HG03442 (cell line): ENCODE measurements around the gene ZFAND2B.

Experiments used
- ATAC-seq: cut with Tn5 transposase; IDR thresholded peaks from one replicate; pipeline ENCODE4 v1.9.1; 2021; ENCODE audit warnings: mild to moderate bottlenecking, moderate library complexity; ENCODE audit not compliant: unreplicated experiment

The ZFAND2B gene

DNA sequence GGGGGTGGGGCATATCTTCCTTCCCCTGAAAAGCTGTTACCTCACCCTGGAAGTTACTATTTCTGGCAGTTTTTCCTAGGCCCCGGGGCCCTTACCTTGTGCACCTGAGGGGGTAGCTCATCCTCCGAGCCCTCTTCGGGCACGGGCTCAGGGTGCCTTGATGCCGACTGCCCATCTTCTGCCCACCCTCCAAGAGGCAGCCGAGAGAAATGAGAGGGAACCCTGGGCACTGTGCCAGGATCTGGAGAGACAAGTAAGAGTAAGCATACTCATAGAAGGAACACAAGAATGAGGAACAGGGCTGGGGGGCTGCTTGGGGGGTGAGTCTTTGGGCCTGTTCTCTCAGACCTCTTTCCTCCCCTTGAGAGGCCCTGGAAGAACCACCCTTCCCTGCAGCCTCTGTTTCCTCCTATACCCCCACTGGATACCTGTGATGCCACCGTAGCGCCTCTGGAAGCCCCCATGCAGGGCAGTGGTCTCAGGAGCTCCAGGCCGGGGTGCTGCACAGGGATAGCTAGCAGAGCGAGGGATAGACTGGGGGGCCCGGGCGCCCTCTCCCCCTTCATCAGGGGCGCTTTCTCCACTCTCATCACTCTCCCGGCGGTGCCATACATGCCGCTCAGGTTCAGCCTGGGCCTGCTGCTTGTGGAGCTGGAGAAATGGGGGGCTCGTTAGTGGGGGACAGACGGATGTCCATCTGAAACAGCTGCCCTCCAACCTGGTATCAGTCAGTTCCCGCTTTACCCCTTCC is 14.2 kb downstream of the ZFAND2B start:
- no peak for ATAC-seq

DNA sequence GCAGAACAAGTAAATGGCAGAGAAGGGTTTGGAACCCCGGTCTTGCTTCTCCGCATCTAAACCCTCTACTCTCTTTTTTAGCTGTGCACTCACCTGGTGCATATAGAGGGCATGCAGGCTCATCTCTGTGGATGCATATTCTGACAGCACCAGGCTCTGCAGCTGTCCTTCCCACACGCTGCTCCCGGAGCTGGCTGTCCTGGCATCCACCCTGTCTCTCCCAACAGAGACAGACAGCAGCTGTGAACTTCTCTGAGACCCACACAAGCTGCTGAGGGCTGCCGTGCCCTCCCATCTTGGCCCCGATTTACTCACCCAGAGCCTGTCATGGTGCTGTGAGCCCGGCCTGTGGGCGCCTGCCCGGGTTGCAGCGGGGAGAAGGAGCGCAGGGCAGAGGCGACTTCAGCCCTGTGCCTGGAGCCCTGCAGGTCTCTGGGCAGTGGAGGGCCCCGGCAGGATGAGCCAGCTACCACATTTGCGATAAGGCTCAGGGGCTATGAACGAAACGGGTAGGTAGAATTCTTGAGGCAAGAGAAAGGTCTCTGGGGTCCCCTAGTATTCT is 15.5 kb downstream of the ZFAND2B start:
- no peak for ATAC-seq

DNA sequence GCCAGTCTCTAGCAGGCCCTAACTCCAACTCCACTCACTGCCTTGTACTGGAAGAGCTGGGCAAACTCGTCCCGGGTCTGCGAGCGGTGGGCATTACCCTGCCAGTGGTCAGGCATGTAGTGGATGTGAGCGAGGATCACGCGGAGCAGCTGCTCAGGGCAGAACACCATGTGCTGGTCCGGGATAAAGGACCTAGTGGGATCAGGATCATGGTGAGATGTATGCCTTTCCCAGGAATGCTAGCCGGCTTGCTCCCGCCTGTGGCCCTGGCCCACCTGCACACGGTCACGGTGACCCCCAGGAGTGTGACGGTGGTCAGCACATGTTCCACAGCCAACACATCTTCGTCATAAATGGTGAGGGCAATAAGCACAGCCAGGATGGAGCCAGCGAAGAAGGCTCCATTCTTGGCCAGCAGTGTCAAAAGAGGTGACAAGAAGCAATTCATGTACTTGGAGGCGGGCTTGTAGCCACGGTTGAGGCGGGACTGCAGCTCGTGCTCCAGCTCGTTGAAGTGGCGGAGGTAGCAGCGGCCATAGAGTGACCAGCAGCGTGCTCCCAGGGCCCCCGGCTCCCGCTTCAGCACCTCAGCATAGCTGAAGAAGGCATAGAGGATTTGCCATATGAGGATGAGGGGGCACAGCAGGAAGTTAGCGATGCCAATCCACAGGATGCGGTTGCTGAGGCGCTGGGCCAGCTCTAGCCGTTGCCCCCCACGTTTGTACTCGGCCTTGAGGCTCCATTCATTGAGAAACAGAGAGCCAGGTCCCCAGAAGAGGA is 17.4 kb downstream of the ZFAND2B start:
- ATAC-seq, result no peak

DNA sequence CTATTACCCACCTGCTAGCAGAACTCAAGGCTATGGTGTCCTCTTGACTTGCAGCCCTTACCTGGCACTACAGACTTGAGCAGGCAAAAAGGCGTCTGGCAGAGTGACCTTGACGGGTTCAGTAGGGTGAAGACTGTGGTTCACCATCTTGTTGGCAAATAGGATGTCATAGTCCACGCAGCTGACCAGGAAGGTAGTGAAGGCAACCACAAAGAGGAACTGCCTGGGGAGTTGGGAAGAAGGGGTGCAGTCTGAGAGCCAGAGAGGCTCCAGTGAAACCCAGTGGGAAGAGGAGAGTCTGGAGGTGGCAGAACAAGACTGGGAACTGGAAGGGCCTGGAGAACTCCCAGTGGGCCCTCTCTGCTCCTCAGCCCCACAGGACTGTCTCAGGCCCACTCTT is 18.8 kb downstream of the ZFAND2B start:
- no peak for ATAC-seq

DNA sequence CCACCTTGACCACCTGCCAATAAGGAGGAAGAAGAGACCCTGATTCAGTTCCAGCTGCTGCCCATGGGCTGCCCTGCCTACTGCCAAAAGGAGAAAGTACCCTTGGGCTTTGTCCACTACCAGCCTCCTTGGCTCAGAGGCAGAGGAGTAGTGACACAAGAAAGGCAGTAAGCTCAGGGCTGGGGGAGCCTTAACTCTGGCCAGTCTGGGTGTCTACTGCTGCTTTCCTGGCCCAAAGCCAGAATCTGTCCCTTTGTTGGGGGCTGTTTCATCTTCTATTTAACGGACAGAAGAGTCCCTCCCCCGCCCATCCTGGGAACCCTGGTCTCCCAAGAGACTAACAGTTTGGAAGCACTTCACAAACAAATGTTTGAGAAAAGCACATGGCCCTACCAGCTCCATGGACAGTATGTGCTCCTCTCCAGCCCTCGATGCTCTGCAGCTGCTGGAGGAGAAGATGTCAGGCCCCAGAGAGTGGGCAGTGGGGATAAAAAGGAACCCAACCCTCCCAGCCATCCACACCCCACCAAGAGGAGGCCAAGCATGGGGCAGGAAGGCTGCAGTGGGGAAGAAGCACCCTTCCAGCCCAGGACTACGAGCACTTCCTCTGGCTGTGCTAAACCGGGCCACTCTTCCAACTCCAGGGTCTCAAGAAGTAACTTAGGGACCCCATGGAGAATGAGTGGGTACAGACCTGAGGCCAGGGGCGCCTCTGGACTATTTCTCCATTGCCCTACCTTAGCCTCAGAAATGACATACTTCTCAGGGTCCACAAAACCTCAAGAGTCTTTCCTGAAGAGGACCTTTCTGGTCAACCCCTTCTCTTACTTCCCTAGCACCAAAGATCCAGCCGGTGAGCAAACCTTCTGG is 21.7 kb downstream of the ZFAND2B start:
- no peak for ATAC-seq

DNA sequence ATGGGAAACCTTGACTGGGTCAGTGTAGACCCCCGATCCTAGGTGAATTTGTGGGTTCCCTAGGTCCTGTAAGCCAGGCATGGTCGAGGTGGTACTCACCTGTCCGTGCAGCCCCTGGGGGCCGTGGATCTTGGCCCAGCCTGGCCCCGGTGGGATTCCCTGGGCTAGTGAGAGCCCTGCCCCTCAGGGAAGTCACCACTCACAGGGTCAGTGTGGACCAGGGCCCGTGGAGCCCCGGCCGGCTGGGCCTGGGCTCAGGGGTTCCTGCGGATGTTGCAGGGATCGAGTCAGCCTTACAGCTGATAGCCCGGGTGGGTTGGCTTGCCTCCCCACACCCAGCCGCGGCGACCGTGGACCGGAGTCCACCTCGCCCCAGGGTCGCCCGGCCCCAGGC is 22.3 kb downstream of the ZFAND2B start:
- ATAC-seq, result no peak

DNA sequence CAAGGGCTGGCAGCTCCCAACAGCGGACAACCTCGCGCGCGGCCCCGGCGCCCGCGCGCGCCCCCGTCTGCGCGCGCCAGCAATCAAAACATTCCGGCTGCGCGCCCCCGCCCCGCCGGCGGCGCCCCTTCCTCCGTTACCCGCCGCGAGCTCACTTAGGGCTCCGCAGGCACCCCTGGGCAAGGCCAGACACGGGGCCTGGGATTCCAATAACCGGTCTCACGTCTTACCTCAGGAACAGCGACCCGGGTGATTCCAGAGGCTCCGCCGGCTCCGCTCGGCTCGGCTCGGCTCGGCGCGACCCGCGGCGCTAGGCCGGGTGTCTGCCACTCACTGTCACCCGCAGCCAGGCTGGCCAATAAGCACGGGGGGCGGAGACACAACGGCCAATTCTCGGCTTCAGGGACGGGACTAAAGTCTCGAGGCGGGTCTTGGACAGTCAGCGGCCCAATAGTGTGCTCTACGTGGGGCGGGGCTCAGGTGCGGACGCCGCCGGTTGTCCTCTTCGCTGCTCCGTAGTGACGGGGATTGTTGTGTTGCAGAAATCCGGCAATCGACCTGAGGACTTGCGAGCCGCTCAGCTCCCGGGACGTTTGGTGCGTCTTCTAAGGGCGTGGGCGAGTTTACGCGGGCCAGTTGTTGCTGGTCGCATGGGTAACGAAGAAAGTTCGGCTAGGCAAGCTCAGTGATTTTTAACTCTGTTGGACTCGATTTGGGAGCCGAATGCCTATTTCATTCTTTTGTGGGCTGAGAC is 22.9 kb downstream of the ZFAND2B start, which contains the start of the genes ANKZF1 and ATG9A:
ANKZF1 (plus strand) TSS at position 502 of the 754 bp plus-strand sequence. CDS start 452 bp downstream, outside the sequence.
ATG9A (minus strand) TSS at position 332 of the 754 bp plus-strand sequence. CDS start 1,612 bp downstream, outside the sequence.
- ATAC-seq, result peak; percentile 95

DNA sequence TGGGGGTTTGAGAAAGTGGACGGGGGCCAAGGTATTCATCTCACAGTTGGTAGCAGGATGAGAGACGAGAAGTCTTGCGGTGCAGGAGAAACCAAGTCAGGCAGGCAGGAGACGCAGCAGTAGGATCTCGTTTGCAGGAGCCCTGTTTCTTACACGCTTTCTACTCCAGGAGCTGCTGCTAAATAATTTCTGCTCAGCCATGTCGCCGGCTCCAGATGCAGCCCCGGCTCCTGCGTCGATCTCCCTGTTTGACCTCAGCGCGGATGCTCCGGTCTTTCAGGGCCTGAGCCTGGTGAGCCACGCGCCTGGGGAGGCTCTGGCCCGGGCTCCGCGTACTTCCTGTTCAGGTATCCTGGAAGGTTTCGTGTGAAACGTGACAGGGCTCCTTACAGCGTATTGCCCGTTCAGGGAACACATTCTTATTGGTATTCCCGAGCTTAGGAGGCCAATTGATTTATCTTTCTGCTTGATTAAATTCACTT is 23.5 kb downstream of the ZFAND2B start:
- no peak for ATAC-seq

DNA sequence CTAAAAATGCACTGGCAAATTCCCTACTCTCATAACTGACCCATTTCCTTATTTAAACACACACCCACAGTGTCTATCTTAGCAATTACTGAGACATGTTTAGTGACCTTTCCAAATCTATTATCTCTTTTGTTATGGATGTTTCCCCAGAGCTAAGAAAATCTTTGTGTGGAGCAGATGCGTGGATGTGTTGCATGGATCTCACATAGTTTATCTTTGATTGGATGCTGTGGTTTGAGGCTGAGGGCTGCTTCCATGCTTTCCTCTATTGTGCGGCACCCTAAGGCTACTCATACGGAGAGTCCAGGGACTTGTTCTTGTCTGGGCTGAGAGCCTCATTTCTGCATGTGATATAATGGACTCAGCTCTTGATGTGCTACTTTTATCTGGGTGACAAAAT is 27.7 kb downstream of the ZFAND2B start:
- ATAC-seq, result no peak

DNA sequence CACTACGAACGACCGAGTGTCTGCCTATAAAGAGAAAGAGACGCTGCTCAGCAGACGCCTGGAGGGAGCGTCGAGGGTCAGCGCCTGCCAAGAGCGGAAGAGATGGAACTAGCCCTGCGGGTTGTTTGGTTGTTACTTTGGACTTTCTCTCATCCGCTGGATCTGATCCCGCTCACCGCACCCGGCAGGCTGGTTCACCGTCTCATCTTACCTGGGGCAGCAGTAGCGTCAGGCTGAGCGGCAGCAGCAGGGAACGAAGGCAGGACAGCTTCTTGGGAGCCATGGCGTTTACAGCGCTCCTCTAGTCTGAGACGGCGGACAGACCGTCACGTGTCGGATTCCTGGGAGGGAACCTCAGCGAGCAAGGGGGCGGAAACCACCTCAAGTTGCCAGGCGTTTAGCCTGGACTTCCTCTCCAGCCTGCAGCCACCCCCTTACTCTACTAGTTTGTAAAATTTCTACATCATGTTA is 36.7 kb downstream of the ZFAND2B start:
- no peak for ATAC-seq

DNA sequence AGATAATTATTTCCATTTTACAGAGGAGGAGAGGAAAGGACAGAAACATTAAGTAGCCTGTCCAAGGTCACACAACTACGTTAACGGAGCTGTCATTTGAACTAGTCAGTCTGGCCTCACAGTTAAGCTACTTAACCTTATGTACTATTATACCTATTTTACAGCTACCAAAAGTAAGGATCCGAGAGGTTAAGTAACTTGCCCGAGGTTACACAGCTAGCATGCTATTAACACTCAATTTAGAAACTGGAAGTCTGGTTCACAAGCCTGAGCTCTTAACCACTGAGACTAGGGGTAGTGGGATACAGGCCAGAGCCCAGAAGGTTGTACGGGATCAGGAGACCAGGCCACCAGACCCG is 38.2 kb downstream of the ZFAND2B start:
- no peak for ATAC-seq

DNA sequence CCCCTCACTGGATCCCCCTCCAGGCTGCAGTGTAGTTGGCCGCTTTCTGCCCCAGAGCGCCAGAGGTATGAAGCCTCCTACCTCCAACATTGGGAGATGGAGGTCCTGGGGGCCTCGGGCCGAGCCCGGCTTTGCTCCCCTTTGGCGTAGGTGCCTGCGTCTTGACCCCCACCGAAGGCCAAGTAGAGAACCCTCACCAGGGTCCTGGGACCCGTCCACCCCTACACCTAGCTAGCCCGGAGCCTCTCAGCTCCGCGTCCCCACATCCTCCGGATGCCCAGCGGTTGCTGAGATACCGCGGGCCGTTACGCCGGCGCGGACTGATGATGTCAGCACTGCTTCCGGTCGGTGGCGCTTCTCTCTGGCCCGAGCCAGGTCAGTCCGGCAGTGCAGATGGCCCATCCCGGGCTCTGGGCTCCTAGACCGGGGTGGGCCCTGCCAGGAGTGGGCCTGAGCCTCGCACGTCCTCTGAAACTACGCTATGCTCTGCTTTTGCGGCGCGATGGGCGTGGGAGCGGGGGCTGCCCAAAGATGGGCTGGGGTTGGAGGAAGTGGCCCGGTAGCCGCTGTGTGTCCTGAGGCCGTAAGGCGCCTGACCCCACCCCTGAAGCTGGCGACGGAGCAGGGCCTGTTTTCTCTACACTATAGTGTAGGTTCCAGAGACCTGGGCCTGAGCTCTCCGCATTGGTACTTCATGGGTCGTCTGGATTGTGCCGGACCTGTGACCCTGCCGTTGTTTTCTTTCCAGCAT is 38.7 kb downstream of the ZFAND2B start, which contains the start of the genes GLB1L and STK16:
GLB1L (minus strand) TSS at position 297 of the 751 bp plus-strand sequence. CDS start 1,871 bp downstream, outside the sequence.
STK16 (plus strand) TSS at position 332 of the 751 bp plus-strand sequence. CDS start 521 bp downstream, outside the sequence.
- ATAC-seq, result peak; percentile 82

DNA sequence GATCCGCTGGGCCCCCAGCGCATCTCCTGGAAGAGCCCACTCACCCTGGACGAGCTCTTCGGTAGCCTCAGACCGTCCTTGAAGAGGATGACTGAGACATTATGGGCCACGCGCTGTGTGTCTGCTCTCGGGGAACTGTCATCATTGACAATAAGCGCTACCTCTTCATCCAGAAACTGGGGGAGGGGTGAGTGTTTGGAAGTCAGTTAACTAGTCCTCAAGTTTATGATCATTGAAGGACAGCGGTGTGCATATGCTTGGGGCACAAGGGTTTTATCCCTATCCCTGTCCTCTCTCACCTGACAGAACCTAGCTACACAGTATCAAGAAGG is 39.3 kb downstream of the ZFAND2B start:
- ATAC-seq, result no peak

DNA sequence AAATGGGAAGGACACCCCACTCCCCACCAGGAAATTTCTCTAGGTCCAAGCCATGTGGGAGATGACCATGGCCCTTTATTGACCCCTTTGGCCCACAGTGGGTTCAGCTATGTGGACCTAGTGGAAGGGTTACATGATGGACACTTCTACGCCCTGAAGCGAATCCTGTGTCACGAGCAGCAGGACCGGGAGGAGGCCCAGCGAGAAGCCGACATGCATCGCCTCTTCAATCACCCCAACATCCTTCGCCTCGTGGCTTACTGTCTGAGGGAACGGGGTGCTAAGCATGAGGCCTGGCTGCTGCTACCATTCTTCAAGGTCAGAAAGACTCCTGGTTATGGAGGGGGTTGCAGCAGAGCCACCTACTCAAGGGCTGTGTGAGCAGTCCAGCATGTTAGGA is 40.0 kb downstream of the ZFAND2B start:
- ATAC-seq, result no peak

DNA sequence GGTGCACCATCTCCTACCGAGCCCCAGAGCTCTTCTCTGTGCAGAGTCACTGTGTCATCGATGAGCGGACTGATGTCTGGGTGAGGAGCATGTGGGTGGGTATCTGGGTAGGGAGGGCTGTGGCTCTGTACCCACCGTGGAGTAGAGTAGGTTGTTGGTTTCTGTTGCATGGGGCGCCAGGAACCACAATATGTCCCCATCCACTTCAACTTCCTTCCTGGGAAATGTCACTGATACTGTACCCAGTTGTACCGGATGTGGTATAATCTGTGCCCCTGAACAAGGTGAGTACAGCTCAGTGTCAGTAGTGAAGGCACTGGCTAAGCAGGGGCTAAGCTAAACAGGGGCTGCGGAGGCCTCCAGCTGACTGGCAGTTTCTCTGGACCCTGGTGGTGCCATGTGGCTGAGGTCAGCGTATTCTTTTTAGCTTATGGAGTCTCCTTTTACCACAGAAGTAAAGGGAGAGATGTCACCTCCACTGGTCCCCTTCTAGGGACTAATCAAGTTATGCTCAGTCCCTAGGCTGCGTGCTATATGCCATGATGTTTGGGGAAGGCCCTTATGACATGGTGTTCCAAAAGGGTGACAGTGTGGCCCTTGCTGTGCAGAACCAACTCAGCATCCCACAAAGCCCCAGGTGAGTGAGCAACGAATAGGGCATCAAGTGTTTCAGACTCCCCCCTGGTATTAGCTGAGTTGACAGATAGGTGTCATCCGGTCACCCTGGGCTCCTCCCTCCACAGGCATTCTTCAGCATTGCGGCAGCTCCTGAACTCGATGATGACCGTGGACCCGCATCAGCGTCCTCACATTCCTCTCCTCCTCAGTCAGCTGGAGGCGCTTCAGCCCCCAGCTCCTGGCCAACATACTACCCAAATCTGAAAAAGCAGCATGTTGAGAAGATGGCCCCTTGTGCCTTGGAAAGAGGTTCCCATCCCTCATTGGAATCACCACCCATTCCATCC is 41.4 kb downstream of the ZFAND2B start:
- no peak for ATAC-seq

DNA sequence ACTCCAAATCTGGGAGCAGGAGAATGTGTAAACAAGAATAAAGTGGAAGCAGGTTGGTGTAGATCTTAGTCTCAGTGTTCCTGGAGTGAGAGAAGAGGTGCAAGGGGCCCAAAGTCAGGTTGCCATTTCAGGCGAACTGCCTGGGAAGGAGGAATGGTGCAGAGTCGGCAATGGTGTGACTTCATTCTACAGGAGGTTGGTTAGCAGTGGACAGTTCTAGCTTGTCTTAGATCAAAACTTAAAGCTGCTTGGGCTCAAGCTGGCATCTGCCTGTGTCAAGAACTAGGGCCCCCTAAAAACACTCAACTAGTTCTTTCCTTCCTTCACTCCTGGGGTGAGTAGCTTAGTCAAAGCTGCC is 42.2 kb downstream of the ZFAND2B start:
- no peak for ATAC-seq

DNA sequence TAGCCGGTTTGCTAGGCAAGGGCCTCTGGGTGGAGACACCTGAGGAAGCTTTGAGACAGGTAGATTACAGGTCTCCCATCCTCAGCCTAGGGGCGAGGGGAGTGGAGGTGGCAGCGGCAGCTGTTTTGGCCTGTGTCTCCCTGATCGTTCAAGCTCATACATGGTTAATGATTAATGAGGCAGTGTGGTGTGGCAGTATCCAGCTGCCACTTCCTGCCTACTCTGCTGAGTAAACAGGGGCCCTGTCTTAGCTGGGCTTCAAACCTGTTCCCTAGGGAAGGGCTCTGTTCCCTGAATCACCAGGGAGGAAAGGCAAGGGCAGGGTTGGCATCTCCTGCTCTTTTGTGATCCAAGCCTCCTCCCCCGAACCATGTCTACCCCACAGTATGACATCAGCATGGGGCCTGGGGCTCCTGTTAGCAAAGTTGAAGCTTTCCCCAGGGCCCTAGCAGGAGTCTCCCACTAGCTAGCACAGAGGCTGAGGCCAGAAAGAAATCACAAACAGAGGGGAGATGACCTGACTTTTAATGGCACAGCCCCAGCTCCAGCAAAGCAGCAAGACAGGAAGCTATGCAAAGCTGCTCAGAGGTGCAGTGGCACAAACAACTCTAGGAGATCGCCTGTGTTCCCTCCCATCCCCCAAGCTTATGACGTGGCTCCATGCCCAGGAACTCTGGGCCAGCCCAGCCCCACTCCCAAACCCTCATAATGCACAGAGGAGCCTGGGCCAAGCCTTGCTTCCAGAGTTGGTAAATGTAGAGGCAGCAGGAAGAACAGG is 42.8 kb downstream of the ZFAND2B start:
- peak; percentile 17 for ATAC-seq
